T1000 (cell line): ENCODE results near the gene TMEM9B.
"Not testable (repeated sequence)": the region's sequence is repeated elsewhere in the genome, so short reads cannot be mapped to it uniquely, and the experiment has no call there.

Experiments used
- DNase-seq: peaks from one replicate; lab custom pipeline; 2025; ENCODE audit warnings: mixed read lengths; lab: John Stamatoyannopoulos, UW

The TMEM9B gene

GRCh38 chr11:8973121-8973520, 8.9 kb upstream of the TMEM9B start:
- DNase-seq: no peak

DNA sequence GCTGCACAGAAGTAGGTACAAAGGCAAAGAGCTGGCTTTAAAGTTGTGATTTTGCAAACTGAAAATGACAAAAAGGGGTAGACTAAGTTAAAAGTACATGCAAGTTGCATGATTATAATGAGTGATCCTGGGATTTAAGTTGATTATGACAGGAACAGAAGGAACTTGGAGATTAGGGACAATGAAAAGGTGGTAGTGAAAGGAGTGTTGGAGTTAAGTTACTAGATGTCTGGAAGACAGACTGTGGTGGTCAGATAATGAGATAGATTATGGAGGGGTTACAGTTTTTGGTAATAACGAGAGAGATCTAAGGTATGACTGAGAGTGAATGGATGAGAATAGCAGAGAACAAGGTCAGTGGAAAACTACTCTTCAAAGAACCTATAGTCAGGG, 7.7 kb upstream of the TMEM9B start:
- DNase-seq: no peak

DNA sequence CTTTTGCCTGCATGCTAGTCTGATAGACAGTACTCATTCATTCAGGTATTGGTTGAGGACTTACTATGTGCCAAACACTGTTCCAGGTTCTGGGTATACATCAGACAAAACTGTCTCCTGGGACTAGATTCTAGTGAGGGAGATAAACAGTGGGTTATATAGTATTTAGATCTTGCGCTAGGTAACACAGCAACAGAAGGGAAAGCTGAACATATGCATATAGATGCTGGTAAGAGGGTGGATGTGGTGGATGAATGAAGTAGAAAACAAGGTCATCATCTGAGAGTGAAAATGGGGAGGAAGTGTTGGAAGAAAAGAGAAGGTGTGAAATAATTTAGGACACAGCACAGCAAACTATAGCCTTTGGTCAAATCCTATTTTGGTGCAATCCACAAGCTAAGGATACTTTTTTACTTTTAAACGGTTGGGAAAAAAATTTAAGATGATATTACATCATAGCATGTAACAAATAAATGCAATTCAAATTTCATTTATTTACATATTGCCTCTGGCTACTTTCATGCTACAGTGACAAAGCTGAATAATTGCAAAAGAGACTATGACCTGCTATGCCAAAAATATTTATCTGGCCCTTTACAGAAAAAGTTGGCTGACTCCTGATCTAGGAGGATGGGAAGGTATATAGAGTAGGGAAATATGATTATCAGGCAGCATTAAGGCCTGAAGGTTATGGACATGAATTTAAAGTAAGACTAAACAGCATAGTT, 7.1 kb upstream of the TMEM9B start:
- no peak for DNase-seq

- no peak for DNase-seq
Observed at GRCh38 chr11:8967184-8967583, 2.9 kb upstream of the TMEM9B start.

- DNase-seq: peak; percentile 70
Observed at GRCh38 chr11:8963569-8964323, 496 bp downstream of the TMEM9B start.

DNA sequence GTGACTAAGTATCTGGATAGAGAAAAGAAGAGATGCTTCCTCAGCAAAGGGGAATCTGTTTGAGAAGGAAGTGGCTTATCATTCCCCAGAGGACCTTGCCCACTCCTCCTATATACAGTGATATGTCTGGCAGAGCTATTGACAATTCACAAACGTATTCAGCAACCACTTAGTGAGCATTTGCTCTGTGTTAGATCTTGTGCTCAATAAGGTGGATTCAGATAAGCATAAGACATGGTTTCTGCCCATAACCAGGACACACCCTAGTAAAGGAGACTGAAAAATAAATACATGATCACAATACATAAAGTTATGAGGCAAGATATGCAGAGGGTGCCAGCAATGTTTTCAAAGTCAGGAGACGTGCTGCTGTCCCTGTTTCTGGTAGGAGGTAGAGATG, 1.4 kb downstream of the TMEM9B start:
- DNase-seq: no peak

DNA sequence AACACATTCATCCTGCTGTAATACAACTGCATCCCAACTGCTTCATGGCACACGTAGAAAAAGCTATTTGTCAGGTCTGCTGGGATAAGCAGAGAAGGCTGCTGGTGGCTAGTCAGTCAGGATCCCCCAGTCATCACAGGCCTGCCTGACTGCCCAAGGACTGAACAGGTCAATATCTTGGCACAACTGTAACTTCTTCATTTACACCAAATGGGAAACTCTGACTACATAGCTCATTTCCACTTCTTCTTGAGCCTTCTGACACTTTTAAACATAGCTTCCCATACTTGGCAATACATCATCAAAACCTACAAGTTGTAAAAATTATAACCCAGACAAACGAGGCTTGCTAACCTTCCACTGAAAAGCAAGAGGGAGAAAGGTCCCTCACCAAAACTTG, 2.8 kb downstream of the TMEM9B start:
- DNase-seq: no peak

GRCh38 chr11:8959546-8960166, 4.6 kb downstream of the TMEM9B start:
- no peak for DNase-seq

GRCh38 chr11:8956860-8957259, 7.4 kb downstream of the TMEM9B start:
- DNase-seq: no peak

DNA sequence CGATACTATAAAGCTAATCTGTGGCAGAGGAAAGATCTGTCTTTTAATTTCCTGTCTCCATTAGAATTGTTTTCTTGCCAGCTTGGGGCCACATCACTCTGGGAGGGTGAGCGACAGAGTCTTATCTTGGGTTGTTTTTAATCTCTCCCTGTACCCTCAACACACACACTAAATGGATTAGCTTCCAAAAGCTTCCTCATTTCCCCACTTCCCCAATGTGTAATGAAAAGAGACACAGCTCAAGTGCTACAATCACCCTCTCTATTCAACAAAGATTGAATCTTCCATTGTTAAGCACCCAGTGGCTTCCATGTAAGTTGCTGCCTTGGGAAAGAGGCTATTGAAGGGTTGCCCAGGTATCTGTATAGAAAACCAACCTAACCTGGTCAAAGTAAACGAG, 15.4 kb downstream of the TMEM9B start:
- no peak for DNase-seq

GRCh38 chr11:8947230-8947943, 16.9 kb downstream of the TMEM9B start:
- DNase-seq: no peak

DNA sequence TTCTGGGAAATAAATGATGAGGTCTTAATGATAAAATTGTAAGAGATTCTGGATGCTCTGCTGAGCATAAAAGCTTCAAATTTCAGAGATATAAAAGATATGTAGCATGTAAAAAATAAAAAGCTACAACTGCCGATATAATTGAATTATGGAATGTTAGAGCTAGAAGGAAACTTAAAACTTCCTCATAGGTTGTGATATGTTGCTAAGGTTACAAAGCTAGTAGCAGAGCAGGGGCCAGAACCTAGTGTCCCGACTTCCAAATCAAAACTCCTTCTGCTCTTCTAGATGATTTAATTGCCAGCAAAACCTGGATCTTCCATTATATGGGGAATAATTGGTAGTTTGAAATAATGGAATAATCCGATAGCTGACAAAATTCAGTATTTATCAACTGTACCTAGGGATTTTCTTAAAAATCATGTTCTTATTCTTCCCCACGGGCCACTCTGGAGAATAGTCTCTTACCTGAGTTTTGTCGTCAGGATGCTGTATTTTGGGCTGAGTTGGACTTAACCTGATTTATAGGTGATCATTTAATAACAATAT, 21.6 kb downstream of the TMEM9B start, which contains the start of gene ASCL3:
Gene ASCL3, minus strand, starts transcription at position 499 of the 549 bp plus-strand sequence. CDS start 4,855 bp downstream, outside the sequence.
- DNase-seq: no peak

DNA sequence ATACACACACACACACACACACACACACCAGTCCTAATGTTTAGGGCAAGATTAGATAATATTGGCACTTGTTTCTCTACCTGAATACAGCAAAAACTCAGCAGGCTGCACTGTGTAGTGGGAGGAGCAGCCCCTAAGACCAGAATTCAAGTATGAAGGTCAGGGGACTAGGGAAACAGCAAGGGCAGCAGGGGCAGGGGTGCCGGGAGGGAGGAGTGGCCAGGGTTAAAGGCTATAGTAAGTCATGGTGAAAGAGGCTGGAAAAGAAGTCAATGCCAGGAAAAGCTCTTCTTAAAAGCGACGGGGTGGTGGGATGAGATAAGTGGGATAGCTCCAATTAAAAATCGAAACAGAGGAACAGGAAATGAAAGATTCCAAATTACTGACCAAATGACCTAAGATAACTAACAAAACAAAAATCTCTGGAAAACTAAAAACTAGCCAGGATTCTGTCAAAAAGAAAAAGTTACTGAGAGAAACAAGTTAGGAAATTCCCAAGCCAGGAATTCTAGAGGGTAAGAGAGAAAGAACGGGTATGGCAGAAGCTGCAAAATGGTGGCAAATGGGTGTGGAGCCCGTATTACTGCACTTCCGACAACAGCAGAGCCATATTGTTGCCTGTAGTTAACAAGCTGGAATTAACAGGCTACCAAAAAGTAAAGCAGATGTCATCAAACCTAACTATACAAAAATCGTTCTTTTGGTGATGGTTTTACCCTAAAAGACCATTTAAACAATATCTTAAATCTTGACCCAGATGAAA, 22.7 kb downstream of the TMEM9B start:
- DNase-seq: no peak

GRCh38 chr11:8937659-8938058, 26.6 kb downstream of the TMEM9B start:
- DNase-seq: no peak

DNA sequence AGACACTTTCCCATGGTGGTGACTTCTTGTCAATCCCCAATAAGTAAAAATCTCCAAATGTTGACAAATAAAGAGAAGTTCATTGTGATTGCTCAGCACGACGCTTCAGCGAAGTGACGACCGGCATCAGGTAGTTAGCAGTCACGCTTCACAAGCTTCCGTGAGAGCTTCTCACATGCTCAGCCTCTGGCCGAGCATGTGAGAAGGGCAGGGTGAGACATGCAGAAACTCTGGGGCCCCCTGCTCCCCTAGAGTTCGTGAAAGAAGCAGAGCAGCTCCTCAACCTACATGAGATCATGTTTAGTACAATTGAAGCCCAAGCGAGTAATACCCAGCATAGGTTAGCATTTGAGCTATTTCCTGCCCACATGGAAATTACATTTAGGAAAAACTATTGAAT, 27.1 kb downstream of the TMEM9B start:
- DNase-seq: no peak

DNA sequence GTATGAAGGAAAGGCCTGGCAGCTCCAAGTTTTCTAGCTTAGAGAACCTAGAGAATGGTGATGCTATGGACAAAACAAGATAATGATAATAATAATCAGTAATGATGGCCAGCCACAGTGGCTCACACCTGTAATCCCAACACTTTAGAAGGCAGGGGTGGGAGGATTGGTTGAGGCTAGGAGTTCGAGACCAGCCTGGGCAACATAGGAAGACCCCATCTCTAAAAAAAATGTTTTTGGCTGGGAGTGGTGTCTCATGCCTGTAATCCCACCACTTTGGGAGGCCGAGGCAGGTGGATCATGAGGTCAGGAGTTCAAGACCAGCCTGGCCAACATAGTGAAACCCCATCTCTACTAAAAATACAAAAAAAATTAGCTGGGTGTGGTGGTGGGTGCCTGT, 28.5 kb downstream of the TMEM9B start:
- DNase-seq: not testable (repeated sequence)

DNA sequence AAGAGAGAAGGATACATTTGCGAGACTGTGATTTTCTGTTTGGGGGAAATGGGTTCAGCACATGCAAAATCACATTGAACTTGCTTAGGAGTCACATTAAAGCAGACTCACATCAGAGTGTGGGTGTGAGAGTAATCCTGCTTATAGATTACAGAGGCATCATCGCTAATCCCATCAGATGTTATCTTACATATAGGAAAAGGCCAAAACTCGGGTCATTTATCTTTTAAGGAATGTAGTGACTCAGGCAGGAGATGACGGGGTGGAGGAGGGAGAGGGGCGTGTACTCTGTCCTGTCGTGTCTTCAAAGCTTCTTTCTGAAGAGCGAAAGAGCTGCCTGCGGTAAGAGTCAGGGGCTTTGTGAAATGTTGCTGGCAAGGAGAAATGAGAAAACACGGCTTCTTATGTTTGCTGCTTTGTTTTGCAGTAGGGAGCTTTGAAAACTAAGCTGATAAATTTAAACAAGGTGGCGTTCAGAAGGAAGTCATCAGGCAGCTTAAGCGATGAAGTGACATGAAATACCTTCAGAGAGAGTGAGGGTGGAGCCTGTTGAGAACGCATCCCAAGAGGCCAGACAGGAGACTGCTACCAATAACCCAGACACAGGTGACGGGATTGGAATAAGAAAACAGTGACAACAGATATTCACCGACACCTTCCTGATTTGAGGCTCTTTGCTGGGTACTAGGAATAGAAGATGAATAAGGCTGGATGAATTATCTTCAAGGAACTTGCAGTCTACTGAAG, 29.3 kb downstream of the TMEM9B start:
- DNase-seq: peak; percentile 11

GRCh38 chr11:8933931-8934330, 30.3 kb downstream of the TMEM9B start:
- DNase-seq: no peak

DNA sequence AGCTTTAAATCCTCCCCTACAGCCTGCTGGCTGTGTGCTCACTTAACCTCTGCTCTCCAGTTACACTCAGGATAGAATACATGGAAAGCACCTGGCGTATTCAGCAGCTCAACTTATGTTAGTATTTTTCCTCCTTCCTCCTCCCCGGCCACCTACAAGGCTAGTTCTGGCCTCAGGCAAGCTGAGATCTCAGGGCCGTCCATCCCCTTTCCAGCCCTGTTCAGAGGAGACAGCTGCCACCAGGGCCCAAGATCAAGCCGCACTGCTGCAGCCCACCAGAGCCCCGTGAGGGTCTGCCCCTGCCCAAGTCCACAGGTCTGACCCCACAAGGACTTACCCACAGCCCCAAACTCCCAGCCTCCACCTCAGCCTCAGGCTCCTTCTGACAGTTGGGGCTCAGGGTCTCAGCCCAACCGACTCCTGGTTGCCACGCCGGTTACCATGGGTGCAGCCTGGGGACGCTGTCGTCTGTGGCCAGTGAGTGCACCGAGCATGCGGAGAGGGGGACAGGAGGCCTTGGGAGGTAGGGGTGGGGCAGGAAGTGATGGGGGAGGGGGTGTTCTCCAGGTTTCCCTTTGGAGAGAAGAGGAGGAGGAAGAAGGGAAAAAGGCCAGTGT, 31.6 kb downstream of the TMEM9B start, which contains the start of gene C11orf16:
Gene C11orf16, minus strand, starts transcription at position 384 of the 617 bp plus-strand sequence. CDS start 639 bp downstream, outside the sequence.
- DNase-seq: no peak
